ENCODE measurements around the gene PKDREJ.

Gene PKDREJ

DNA sequence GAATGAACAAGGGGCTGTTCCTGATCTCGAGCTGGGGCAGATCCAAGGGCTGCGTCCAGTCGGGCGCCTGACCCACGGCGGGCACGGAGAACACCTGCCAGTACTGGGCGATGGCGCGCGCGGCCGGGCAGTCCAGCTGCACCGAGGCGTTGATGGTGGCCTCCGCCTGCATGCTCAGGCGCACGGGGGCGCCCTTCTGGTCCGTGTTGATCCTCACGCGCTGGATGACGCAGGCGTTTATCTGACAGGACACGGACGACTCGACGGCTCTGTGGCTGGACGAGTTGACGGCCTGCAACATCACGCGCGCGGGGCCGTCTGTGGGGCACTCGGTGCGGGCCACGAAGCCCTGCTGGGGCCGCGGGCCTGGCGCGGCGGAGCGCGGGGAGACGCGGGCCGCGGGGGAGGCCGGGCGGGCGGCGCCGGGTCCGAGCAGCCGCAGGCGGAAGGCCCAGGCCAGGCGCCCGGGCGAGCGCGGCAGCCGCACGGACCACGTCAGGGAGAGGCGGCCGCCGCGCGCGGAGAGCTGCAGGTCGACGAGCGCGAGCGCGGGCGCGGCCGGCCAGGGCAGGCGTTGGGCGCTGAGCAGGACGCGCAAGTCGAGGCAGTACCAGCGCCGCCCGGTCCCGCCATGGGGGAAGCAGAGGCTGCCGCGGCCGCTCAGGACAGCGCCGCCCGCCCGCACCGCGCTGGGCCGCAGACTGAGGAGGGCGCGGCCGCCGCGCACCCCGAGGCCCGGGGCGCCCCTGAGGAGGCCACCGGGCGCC is 511 bp downstream of the PKDREJ start:
- no peak for DNase-seq

DNA sequence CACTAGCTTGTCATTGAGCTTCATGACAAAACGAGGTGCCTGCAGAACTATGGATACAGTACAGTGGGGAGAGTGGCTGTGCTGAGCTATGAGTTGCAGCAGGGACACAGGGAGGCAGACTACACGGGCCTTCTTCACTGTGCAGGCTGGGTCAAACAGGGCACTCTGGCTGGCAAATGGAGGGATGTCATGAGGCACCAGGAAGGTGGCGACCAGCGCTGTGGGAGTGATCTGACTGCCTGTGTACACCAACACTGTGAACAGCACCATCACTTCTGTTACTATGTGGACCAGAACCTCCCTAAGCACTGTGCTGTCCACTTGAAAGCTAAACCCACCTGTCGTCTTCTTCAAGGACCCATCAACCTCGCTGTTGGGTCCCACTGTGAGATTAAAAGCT is 3.1 kb downstream of the PKDREJ start:
- DNase-seq = no peak

DNA sequence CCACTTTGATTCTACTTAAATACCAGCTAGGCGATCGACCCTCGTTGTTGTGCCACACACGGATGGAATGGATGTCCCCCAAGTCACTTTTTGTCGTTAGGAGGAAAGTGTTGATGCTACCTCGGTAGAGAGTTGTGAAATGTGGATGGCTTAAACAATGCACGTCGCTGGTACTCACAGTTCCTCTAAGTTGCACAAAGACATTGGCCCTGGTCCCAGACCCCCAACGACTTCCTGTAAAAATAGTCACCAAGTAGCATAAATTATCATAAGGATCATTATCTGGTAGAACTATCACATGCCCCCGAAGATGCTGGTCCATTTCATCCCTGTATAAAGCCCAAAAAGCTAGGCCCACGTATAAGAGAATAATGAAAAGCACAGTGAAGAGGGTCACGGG is 3.8 kb downstream of the PKDREJ start:
- DNase-seq = no peak

DNA sequence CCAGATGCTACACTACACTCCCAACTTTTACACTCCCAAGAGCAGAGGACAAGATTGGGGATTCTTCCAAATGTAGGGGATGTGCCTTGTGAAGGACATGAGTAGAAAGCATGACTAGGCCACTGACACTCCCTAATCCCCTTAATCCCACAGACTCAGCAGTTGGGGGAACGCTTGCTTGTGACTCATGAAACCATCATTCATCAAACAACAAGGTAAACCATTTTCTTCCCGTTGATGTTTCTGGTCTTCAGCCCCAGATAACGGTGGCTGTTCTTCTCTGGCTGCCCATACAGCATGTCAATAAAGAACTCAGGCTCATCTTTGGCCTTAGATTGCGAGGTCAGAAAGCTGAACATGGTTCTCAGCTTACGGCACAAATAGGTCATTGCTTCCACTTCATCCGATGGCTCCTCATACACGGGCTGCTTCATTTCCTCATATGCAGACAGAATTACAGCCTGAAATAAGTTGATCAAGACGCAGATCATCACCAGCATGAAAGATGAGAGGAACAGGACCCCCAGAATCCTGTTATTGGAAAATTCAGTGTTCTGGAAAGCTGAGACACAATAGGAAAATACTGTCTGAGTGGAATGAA is 6.7 kb downstream of the PKDREJ start:
- DNase-seq = no peak

DNA sequence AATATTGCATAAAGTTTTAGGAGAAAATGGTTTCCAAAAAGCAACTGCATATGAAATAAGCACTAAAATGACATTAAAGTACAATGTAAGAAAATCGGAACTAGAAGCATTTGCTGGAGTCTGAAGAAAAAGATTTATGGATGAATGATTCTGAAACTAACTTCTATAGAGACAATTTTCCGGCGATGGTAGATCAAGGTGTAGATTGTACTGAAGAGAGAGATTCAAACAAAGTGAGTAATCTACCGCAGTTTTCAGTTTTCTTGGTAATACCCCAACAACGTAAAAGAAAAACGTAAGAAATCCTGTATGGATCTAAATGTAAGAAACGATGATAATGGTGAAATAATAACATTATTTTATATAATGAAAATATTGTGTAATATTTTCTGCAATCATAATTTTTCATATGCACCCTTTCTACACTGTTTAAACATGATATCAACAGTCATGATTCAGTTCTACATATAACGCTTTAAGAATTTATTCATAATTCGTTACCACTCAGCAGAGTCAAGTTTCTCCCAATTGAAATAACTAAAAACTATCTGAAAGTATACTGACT is 11.2 kb downstream of the PKDREJ start:
- DNase-seq = no peak

DNA sequence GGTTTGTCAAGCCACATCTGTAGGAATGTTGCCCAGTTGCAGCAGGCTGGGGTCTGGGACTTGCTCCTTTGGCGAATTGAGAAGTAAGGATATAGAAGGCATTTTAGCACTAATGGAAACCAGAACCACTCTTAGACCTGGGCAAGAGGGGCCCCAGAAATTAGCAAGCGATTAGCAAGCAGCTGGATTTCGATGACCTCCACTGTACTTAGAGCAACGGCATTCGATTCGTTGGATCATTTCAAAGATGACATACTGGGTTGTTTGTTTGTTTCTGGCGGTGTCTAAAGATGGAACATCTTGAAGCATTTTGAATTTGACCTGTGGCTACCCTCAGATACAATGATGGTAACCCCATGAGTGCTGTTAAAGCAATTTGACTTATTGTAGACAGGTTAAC is 11.9 kb downstream of the PKDREJ start:
- no peak for DNase-seq

DNA sequence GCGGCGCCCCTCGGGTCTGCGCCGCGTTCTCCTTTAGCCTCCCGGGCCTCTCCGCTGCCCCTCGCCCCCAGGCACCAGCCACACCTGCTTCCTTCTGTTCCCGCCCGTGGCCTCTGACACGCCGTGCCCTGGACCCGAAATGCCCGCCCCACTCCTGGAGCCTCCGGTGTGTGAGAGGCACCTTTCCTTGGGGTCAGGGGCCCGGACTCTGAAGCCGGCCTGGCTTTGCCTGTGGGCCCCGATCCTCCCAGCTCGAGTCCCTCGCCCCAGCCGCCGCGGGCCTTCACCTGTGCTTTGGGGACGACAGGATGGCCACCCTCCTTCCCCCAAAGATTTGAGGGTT is 12.4 kb downstream of the PKDREJ start:
- DNase-seq = no peak

DNA sequence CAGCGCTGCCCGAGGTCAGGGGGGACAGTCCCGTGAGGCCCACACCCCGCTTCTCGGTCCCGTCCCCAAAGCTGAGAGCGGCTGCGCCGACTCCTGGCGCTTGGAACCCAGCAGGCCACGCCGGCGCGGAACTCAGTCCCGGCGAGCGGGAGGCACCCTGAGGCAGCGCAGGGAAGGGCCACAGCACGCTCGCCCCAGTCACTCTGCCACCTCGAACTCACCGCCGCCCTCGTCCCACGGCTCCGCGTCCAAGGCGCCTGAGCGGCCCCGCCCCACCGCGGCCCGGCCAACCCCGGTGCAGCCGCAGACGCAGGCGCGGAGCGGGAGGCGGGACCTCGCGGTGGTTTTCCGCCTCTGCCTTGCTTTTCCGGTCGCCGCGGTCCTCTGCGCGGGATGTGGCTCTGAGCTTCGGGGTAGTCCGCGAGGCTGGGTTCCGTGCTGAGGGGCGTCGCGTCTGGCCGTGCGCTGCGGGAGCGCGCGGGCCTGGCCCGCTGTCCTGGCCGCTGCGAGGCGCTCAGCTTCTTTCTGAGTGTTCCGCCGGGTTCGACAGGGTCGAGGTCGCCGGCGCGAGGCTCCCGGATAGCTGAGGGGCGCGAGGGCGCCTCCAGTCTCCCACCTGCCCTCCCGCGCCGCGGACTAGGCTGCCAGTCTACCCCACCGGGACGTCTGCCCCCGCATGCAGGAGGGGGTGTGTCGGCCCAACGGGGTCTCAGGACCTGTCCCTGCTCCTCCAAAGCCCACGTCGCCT is 12.9 kb downstream of the PKDREJ start, which contains the start of gene CDPF1:
Gene CDPF1, minus strand, starts transcription at position 259 of the 748 bp plus-strand sequence. CDS start 2,009 bp downstream, outside the sequence.
- peak; percentile 86 for DNase-seq

DNA sequence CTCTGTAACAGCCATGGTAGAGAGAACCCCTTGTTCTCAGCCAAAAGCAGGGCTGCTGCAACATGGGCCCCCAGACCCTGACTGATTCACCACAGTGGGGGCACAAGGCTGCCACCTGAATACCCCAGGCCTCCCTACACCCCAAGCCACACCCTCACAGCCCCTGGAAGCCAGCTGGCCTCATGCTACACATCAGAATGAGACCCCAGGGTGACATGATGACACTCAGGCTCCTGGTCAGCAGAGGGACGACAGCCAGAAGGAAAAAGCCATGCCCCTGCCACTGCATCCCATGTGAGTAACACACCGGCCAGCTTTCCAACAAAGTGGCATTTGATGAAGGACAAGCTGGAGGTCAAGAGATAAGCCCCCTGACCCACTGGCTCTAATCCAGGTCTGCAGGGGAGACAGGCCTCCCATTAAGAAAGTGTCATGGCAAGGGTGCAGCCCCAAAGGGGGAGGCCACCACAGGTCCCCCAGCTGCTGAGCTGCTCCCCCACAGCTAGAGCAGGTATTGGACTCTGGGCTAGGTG is 15.6 kb downstream of the PKDREJ start:
- DNase-seq = no peak

DNA sequence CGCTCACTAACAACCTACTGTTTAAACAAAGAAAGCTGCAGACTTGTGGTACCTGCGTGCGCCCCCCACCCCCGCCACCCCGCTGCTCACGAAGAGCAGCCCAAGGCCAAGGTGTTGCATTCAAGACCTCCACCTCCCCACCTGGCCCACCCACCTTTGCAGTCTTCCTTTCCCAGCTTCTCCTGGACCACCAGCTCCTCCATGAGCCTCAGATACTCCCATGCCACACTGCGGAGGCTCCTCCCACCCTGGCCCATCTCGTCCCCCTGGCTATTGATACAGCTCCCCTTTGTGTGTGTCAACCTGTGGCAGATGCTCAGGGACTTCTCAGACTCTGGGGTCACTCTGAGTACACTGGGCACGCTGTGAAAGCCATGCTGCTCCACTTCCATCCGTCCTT is 17.0 kb downstream of the PKDREJ start:
- no peak for DNase-seq

DNA sequence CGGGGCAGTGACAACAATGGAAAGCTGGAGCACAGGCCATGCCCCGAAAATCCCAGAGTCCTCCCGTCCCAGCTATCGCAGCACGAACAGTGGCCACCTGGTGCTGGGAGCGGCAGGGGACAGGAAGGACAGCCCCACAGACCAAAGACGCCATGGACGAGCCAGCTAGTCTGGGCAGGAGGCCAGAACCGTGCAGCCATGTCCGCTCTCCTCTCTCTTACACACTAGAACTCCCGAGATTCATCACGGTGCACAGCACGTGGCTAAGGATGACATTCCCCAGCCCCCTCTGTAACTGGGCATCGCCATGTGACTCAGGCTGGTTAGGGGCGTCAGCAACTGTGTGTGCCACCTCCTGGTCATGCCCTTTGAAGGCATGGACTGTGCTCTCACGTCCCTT is 17.6 kb downstream of the PKDREJ start:
- DNase-seq = no peak

DNA sequence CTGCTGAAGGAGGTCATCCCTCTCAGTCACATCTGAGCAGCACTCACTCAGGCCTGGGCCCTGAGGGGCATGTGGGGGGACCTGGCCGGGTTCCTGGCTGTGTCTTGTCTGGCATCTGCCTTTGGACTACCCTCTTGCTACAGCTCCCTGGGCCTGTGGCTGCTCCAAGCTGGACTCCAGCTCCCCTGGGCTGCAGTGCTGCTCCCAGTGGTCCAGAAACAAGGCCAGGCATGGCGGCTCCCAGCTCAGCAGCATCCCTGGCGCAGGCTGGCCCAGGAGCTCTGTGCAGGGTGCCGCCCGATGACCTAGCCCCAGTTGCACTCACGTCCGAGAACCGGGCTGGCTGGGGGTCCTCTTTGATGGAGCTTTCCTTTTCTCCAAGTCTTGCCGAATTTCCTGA is 18.4 kb downstream of the PKDREJ start:
- DNase-seq = no peak

DNA sequence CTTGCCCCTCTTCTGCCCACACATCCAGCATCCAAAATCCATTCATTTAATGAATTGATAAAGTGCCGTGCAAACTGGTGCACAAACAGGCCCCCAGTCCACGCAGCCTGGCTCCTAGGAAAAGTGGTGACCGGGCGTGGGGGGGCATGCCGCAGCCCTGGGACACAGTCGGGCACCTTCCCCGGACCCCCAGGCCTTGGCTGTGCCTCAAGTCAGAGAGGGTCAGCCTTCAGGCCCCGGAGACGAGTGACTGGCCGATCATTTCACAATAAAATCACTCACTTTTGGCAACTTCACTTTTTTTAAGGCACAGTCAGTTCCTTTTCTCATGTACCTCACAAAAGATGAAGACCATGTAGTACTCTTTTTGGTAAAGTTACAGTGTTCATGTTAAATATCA is 21.1 kb downstream of the PKDREJ start:
- no peak for DNase-seq

DNA sequence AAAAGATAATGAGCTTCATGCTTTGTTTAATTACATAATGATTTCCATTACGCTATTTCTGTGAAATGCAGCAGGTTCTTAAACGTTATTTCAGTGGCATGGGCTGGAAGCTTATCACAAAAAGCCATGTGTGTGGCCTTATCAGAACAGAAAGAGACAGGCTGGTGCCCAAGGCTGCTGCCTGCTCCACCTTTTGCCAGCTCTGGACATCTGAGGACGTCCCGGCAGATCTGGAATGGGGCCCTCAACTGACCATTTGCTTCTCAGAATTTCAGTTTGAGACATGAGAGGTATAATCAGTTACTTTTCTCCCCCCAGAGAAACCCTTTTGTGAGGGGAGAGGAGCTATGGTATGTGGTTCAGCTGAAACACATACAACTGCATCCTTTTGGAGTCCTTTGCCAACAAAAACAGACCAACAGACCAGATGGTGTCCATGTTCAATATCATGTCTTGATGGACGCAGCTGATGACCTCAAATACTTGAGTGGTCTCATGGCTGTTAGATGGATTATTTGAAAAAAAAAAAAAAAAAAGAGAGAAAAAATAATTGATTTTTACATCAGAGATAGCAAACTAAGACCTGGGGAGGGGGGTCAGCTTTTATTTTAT is 21.6 kb downstream of the PKDREJ start:
- no peak for DNase-seq

DNA sequence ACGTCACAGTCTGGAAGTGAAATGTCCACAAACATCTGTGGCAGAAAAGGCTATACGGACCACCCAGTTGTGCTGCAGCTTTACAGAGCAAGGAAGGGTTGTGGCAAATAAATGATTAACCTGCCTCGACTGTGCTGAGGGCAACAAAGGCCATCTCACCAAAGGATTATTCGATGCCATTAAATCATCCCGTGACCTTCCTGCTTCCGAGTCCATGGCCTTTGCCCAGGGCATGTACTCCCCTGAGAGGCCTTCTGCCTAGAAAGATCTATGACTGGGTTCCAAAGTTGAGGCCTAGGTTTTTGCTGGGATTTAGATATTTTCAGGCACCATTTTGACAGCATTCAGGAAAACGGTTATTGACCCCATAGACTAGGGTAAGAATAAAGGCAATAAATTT is 22.2 kb downstream of the PKDREJ start:
- no peak for DNase-seq

DNA sequence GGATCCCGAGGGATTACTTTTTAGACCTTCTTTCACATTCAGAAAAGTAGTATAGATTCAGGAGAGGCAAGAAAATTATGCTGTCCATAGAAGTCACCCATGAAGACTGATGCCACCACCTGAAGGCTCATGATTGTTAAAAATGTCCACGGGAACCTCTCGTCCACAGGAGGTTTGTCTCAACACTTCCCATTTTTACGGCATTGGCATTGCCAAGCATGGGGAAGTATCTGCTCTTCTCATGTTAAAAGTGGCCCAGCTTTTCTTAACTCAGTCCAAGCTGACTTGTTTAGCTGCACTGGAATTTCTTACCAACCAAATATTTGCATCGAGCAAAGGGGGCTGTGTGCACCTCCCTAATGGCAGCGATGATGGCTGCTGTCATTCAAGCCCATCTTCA is 22.6 kb downstream of the PKDREJ start:
- DNase-seq = no peak

DNA sequence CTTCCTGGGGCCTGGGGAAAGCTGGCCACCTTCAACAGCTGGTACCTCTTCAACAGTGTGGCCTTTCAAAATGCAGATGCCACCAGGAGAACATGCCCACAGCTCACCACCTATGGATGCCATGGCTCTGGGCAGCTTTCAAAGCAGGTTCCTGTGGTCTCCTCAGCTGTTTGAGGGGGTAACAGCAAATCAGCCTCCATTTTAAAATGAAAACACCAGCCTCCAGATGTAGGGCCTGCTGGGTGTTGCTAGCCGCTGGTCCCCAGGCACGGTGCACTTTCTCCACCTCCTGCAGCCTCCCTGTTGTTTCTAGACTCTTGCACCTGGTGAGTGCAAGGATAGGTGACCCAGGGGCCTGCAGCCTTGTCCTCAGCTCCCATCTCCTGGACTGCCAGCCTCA is 23.1 kb downstream of the PKDREJ start:
- no peak for DNase-seq

DNA sequence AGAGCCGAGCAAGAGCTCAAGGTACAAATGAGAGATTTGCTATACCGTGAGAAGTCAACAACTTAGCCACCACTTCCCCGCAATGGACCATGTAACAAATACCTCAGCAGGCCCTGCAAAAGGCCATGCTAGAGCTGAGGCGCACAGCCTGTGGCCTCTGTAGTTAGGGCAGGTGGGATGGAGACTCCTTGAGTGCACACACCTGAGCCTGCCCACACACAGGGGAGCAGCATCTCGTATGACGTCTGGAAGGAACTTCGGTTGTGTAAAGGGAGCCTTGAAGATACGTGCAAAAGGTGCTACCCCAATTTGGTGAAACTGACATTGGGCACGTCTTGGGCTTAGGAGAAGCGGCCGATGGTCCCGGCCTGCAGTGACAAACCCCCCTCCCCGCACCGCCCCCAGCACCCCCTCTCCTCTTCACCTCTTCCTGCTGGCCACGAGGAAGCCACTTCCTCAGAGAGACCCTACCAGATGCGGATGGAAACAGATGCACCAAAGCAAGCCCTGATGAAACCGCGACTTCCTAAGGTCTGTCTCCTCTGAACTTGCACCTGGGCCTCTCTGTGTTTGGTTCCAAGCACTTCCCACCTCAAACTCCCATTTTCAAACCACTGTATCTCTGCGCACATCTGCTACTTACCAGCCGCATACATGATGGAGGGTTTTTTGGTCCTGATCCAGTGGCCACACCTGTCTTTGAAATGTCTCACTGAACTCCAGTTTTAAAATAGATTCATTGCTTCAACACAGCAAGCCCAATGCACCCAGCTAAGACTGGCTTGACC is 23.7 kb downstream of the PKDREJ start:
- no peak for DNase-seq

DNA sequence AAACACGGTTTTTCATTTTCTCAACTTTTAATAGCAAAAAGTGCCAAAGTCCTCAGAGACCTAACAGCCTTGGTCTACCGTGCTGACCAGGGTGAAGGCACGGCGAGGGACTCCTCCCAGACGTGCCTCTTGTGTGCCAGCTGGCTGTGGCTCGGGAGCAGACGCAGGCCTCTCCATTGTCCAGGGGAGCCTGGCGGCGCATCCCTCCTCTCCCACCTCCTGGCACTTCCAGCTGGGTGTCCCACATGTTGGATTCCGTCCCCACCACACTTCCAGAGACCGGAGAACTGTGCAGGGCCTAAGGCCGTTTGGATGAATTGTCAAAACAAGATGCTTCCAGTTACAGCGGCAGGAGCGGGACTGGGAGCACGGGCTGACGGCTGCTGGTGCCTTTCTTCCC is 24.6 kb downstream of the PKDREJ start:
- DNase-seq = no peak

DNA sequence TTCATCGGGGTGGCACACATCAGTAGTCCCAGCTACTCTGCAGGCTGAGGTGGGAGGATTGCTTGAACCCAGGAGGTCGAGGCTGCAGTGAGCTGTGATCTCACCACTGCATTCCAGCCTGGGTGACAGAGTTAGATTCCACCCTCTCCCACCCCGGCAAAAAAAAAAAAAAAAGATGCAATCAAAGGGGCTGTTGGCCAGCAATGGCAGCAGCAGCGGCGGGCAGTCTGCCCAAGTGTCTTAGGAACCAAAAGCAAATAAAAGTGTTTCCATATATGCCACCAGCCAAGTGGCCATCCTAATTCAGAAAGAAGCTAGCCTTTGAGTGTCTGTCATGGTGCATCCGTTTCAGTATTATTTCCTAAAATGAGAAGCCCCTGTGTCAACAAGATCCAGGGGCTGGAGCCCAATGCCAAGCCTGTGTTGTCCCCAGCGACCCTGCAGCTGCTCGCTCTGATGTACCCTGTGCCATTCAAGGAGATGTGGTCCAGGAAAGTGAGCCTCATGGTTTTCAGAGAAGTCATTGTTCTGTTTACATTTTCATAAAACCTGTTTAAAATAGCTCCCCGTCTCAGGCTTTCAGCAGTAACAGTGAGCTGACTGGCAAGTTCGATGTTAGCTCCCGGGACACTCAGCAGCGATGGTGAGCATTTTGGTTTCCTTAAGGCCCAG is 25.6 kb downstream of the PKDREJ start:
- no peak for DNase-seq

DNA sequence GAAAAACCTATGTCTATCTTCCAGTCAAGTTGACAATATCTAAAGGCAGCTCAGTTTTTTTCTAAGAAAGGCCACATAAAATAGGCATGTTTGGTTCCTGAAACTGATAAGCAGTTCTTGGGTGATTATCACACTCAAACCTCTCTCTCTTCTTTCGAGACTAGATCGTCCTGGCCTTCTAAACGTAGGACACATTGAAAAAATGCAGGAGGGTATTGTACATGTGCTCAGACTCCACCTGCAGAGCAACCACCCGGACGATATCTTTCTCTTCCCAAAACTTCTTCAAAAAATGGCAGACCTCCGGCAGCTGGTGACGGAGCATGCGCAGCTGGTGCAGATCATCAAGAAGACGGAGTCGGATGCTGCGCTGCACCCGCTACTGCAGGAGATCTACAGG is 28.2 kb downstream of the PKDREJ start:
- DNase-seq = no peak

DNA sequence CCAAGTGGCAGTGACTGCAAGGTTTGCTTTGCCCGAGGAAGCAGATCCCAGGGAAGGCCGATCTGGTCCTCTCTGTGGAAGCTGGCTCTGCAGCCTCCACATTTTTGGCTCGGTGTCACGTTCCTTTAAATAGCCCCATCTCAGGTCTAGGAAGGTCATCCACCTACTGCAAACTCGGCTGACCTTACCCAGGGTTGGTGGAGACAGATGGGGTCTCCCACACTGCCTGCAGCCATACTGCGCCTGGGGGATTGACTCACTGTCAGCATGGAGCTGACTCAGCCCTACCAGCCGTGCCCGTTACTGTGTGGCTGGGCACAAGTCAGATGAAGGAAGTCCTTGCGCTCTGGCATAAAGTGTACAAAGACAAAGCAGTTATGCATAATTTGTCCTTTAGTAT is 29.9 kb downstream of the PKDREJ start:
- no peak for DNase-seq

Data from 8988T (cell line).